C1 segment of cervical spinal cord (tissue), 14 donors: ENCODE results near the gene GNA12.
"Not testable (repeated sequence)": the region's sequence is repeated elsewhere in the genome, so short reads cannot be mapped to it uniquely, and the experiment has no call there.

Experiments
- DNase-seq, 14 donors: peaks; one replicate each; lab custom pipeline; 2025; lab: John Stamatoyannopoulos, UW

GNA12 gene

DNA sequence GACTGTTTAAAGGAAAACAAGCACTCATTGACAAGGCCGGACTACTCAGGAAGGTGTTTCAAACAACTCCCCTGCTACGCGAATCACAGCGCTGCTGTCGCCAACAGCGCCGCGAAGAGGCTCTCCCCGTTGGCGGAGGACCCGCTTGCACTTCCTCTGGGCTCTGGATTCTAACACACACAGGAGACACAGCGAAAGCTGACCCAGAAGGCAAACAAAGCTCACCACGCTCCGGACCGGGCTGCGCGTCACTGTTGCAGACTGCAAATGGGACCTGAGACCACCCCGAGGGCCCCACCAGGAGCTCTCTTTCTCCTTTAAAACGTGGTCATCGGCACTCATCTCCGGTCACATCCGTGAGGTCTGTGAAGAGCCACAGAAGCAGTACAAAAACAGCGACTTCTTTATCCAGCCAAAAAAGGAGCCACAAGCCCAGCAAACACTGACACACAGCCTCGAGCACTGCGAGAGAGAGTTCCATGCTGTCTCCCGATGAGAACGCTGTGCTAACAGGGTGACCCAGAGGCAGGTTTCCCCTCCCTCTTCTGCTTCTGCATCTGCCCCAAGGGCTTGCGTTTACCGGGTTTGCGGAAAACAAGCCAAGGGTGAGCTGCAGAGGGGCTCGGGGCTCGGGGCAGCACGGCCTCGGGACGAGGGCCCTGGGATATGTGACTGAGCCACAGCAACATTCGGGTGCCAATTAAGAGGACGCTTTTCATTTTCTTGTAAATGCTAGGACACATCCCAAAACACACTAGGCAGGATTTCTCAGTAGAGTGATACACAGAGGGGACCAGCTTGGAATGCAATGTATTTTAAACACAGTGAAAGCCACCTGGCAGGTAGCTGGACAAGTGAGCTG is 114.8 kb downstream of the GNA12 start:
- DNase-seq, result peak in 7 of 14 donors; percentile 36 to 60 (median 41)

DNA sequence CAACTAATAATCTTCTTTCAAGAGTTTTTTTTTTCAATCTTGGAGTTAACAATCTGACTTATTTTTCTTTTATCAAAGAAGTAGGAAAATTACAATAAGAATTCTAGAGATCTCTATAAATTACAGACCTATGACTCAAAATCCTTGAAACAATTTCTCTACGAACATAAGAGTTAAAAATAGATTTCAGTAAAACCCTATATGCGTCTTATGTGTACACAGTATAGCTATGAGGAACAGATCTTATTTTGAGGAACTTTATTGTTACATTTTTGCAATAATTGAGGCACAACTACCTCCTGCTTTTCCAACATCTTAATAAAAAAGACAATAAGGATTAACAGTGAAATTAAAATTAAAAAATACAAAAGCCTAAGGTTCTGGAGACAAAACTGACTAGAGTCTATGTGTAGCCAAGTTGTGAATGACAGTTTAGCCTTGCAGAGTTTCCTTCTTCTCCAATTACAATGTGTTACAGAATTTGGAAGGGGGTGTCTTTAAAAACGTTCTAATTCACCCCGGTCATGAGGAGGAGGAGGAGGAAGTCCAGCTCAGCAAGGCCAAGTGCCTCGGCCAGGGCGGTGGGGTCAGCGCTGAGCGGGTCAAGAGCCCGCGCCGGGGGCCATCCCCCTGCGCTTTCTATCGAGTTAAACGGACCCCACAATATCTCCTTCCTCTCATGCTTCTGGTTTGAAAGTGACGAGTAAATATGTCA is 115.6 kb downstream of the GNA12 start:
- no peak for DNase-seq

DNA sequence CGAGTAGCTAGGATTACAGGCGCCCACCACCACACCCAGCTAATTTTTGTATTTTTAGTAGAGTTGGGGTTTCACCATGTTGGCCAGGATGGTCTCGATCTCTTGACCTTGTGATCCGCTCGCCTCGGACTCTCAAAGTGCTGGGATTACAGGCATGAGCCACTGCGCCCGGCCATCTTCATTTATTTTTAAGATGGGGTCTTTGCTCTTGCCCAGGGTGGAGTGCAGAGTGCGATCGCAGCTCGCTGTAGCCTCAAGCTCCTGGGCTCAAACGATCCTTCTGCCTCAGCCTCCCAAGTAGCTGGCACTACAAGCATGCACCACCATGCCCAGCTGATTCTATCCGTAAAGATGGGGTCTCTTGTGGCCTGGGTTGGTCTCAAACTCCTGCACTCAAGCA is 116.9 kb downstream of the GNA12 start:
- not testable (repeated sequence) for DNase-seq

DNA sequence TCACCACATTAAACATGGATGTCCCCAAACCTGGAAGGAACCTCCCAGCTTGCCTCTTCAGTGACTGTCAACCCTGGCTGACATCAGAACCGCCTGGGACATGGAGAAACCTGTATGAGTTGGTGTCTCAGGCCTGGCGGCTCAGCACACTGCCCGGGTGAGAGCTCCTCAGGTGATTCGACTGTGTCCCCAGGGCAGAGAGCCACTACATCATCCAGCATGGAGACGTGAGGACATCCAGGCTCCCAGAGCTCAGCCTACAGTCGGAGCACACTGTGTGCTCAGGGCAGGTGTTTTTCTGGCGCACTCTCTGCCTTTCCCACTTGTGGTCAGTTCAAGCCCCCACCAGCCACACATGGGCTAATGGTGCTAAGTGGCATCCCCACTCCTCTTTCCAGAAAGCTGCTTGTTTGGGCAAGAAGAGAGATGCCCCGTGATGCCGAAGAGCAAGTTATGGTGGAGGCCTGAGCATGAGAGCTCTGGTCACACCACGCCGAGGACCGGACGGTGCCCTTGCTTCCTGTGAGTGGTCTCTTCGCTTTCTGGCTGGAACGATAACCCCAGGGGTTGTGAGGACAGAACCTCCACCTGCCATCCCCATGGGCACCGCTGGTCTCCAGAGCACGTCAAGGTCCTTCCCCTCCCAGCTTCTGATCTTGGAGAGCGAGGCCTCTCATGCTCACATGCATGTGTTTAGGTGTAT is 117.6 kb downstream of the GNA12 start:
- no peak for DNase-seq

DNA sequence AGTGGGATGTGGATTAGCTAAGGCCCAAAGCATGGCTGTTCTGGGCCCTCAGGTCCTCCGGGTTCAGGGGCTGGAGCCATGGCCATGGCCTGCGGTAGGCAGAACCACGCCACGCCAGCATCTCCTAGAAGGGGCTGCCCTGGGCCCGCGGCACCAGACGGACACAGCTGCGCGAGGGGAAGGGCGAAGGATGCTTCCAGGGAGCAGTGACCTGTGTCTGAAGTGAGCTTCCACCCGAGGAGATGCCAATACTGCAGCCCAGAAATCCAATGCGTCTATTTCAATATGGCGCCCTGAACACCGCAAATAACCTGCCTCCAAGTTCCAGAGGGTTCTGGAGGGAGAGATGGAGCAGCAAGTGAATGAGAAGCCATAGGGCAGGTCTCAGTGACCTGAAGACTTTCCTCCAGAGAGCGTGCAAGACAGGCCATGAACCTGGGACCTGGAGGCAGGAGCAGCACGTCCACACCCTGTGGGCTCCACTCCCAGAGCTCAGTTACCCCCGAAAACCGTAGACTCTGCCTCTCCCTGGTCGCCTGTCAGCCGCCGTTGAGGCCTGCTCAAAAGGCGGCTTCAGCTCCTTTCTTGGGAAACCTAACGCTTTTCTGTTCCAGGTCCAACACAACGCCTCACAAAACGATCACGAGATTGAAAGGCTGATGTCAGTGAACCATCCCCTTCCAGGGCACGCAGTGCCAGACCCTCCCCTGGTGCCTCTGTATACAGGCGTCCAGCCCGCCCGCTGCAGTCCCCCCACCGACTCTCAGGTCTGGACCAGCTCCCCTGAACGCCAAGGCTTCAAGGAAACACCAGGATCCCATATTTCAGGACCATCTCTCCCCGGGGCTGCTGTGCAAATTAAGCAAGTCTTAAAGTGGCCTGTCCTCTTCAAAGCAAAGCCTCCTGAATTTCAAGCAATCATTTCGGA is 118.7 kb downstream of the GNA12 start:
- no peak for DNase-seq

DNA sequence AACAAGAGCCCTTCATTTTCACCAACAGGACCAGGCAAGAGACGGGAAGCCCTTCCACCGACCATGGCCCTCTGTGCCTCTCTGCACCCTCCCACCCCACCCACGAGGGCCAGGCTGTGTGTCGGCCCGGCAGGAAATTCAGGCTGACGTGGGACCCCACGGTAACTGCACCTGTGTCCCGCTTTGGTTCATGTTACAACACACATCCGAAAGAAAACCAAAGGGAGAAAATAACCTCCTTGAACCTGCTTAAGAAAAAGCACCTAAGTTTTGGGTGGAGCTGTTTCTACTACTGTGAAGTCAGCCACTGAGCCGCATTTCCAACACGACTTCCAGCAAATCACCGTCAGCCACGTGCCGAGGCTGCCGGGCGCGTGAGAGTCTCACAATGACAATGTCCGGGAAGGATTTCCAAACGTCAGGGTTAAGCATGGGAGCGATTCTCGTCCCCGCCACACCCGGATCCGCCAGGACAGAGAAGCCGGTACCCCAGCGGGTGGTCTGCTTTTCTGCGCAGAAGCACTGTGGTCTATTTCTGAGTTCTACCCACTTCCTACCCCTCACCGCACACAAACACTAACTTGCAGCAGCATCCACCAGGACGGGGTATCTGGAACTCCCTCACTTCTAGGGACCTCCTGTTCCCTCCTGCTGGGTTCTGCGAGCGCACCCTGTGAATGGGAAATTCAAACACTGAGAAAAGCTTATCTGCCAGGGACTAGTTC is 119.5 kb downstream of the GNA12 start:
- DNase-seq, result no peak

DNA sequence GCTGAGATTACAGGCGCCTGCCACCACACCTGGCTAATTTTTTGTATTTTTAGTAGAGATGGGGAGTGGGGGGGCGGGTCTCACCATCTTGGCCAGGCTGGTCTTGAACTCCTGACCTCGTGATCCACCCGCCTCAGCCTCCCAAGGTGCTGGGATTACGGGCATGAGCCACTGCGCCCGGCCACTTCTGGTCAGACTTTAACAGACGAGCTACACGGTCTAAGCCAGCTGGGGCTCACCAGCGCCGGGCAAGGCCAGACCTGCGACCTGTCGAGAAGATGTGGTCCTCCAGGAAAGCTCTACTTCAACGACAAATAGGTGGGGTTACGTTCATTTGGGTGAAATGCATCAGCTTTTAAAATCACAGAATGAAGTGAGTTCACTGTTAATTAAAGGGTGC is 120.1 kb downstream of the GNA12 start:
- not testable (repeated sequence) for DNase-seq

DNA sequence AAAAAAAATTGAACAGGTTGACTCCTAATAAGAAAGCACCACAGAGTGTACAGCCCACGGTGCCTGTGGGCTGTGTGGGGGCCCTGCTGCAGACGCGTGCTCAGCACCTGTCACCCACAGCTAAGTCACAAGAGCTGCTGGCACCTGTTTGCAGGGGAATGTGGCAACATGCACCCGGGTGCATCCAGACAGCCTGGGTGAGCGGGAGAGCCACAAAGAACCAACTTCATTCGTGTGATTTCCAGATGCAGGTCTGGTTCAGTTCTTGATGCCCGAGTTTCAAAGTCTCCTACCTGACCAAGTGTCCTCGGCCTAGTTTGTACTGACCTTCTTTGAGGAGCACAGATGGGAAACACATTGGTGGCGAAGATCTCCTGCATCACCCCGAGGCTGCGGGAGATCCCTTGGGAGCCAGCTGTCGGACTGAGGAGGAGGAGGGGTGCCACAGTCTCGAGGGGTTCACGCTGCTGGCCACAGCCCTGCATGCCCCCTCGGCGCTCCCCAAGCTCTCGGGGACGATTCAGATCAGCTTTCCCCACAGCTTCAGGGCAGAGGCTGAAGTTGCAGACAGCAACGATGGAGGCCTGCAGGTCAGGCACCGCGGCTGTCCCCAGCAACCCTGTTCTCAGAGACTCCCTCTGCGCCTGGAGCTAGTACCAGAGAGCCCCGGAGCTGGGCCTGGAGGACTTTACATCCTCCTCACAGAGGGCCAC is 120.8 kb downstream of the GNA12 start:
- DNase-seq, result no peak

DNA sequence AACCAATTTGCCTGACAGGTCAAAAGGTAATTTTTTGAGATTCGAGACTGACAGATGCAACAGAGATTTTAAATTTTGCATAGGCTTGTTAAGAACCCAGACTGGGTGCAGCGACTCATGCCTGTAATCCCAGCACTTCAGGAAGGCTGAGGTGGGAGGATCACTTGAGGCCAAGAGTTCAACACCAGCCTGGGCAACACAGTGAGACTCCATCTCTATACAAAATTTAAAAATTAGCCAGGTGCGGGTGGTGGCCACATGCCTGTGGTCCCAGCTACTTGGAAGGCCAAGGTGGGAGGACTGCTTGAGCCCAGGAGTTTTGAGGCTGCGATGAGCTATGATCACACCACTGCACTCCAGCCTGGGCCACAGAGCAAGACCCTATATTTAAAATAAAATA is 121.5 kb downstream of the GNA12 start:
- no peak for DNase-seq

DNA sequence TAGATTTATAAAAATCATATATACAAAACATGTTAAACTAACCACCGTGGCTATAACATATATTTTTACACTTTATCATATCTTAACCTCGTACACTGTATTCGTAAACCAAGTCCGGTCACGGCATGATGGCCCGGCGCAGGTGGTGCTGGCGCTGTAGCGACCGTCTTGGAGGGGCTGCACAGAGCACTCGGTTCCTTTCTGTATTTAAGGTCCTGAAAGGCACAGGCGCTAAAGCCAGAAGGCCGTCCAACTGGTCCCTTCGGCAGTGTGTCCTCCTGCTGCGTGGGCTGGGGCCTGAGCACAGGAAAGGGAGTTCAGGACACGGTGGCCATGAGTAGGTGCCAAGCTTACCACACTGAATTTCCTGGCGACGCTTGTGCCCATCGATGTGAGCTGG is 122.3 kb downstream of the GNA12 start:
- no peak for DNase-seq

DNA sequence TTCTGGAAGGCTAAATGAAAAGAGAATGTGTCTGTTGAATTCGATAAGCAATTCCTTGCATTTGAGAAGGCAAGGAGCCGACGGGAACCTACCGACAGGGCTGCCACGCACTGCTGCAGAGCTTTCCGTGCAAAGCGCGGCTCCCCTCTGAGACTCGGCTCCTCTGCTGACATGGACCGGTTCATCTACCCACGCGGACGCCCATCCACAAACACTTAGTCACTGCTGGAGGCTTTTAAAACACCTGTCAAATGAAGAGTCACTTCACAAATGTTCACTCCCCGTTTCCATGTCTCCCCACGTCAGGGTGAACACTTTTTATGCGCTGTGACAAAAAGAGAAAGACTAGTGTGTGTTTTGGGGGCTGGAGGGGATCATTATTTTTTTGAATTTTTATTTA is 124.1 kb downstream of the GNA12 start:
- DNase-seq, result no peak

DNA sequence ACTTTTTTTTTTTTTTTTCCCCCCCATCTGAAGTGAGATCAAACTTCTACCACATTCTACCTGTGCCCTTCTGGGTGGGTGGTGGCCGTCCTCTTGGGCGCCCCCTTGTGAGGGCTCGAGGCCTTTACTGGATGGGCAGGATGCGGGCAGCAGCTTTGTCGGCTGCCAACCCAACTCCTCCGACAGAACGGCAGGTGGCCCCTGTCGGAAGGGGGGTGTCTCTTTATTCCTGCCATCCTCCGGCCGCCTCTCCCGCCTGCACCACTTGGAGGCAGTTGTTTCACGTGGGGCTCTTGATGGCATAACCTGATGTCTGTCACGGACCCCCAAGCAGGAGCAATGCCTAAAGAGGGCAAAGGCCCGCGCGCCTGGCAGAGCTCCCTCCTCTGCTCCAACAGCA is 125.1 kb downstream of the GNA12 start:
- DNase-seq, result peak in 2 of 14 donors; percentile 29 to 42

DNA sequence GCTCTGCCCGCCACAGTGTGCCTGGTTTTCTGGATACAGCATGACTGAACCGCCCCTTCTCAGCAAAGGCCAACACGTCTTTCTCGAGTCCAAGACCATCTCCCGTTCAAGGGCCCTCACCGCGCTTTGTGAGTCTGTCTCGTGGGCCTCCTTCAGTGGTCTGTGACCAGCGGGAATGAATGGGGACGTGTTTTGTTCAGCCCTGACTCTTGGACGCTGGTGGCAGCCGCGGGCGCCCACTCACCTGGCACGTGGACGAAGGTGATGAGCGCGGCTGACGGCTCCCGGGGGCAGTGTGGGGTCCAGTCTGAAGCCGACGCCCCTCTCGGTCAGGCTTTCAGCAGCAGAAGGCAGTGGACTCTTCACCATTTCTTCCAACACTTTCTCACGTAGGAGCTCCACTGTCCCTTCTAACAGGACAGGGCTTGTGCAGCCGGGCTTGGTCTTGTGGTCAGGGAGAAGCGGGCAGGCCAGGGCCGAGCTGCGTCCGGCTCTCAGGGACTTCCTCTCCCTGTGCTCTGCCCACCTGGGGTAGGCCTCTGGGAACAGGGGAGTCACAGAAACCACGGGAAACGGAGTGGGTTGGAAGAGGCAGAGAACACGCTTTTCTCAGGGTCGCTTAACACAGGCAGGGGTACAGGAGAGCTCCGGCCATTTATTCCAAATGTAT is 125.7 kb downstream of the GNA12 start:
- no peak for DNase-seq

DNA sequence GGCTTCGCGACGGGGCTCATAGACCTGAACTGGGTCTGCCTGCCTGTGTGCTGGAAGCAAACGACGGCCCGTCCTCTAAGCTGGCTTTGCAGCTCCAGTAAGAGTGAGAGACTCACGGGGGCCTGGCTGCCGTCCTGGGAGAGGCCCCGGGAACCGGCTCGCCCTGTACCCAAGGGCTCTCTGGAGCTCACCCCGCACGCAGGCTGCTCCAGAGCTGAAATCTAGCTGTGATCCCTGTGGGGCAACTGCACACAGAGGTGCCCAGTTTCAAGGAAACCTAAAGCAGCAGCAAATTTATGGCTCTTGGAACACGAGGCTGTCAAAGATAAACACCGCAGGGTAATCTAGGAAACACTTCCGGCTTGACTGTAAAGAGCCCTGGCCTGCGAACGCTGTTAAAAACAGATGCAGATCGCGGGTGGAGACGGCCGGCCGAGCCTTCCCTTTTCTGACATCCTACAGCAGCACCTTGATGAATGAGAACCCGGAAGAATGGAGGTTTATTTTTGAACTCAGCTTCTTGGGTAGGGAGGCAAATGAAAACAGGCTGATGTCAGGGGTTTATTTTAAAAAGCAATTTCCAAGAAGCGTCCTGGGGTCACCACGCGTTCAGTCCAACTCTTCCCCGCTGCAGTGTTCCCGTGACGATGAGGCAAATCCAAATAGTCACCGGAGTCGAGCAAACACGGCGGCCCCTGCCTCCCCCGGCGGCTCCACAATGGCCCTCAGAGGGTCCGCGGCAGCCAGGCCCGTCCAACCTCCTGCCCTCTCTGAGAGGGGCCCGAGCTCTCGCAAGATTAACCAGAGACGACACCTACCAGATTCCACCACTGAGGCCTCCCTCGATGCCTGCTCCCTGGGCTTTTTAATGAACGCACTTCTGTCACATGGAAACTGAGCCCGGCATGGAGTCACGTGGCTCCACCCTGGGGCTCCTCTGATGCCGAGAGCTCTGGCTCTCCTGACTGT is 126.5 kb downstream of the GNA12 start:
- DNase-seq, result no peak

DNA sequence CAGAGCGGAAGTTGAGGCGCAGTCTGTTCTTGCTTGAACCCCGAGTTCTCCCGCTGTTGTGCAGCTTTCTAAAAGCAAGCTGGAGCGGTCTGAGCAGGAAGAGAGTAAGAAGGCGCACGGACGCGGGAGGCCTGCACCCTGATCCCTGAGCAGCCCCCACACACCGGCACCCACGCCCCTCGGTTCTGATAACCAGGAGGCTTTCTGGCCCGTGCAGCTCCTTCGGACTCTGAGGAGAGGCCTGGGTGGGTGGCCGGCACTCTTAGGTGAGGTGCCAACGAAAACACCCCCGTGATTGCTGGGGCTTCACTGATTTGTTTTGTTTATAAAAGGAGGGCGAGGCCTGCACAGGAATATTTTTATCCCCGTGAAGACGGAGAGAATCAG is 127.2 kb downstream of the GNA12 start:
- no peak for DNase-seq

DNA sequence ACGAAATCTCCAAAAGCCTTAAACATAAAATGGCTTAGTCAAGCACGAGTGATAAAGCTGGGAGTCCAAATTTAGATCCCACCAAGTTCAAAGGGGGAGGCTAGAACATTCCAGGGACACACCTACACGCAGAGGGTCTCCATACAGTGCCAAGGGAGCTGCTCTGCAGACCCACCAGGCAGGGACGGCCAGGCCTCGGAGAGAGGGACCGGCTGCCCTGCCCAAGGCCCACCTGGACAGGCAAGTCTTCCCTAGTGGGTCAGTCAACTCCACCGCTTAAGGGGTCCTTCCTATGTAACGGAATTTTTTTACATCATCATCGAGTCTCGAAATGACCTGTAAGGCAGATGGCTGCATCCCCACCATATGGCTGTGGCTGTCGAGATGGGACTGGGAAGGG is 127.6 kb downstream of the GNA12 start:
- DNase-seq, result no peak

DNA sequence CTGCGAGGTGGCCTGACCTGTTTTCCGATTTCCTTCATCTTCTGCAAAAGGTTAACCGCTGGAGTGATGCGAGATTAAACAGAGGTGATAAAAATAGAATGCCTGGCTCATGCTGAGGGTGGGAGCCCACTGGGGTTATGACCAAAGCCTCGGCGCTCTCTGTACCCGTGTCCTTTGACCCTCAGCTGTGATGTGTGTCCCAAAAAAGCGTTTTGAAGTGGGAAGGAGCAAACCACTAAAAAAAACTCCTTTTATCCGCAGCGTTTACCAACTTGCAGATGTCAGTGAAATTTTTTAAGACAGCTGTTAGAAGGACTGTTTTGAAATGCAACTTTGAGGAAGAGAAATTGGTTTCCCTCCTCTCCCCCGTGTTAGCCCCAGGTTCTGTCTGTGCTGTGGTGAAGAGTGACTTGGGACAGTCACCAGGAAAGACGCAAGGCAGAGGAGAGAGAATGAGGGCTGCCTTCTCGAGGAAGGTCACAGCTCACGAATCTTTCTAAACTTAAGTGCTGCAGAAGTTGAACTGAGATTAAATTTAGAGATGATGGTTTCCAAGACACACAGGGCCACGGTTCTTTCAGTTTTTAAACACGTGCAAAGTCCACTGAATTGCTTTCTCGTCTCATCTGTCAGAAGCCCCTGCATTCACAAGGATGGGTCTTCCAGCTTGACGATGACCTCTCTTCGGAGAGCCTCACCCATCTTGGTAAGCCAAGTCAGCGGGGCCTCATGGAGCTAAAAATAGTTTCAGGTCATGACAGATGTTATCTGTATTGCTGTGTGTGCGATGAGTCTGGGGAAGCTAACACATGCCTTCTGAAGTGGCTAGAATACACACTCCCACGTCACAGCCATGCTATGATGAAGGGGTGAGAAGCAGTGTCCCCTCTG is 128.5 kb downstream of the GNA12 start:
- no peak for DNase-seq
